HG02885 (cell line): ENCODE data around the gene SP6.
A peak's percentile ranks its signal among the peaks of the same experiment; 100 is the strongest.

Source experiments
- ATAC-seq: cut with Tn5 transposase; IDR thresholded peaks from one replicate; pipeline ENCODE4 v1.9.1; 2021; ENCODE audit warnings: mild to moderate bottlenecking; ENCODE audit not compliant: unreplicated experiment, poor library complexity

SP6 gene

DNA sequence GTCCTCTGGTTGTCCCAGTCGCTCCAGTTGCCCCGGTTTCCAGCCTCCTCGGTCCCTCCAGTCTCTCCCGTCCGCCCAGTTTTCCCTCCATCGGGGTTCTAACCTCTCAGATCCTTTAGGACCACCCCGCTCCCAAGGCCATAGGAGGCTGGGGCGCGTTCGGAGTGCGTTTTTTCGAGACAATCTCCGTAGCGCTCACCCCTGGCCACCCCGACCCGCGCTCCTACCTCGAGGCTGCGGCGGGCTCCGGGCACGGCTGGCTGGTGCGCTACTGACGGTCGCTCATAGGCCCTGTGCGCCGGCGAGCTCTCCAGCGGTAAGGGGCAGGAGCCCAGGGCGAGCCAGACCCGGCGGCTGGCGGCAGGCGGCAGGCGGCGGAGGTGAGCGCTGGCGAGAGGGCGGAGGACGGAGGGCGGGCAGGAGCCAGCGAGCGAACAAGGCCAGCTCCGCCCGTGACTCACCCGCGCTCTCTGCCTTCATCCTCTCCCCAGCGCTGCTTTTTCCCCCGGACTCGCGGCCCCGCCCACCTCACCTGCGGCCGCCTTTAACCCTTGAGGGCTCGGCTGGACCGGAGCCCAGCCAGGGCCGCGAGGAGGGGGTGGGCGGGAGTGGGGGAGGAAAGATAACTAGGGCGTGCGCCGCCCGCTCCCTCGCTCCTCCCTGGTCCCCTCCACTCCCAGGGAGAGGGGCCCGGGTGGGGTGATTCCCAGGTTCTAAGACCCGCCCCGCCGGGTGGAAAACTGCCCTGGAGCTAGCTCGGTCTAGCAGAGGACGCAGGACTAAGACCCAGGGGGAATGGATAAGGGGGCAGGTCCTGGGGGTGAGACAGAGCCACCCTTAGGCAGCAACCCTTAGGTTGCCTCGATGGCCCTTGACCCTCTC lies at the start of gene SP6:
Gene SP6 (minus strand): TSS at position 472 of the 882 bp plus-strand sequence. CDS start 2,734 bp downstream, outside the sequence.
- ATAC-seq, result no peak

DNA sequence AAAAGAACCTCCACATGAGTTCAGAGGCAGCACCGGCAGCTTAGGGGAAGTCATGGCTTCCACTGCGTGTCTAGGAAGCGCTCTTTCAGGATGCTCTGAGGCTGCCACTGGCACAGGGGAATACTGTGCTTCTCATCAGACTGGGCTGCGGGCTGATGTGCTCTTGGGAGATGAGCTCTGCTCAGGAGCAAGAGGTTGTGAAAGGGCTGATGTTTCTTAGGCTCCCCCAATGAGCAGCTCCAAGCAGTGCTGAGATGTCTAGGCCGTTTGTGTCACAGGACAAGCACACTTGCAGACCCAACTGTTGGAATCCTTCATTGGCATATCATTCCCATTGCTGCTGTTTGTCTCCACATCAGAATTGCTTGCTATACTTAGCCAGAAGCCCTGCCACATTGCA lies 48.7 kb upstream of the SP6 start:
- ATAC-seq, result no peak

DNA sequence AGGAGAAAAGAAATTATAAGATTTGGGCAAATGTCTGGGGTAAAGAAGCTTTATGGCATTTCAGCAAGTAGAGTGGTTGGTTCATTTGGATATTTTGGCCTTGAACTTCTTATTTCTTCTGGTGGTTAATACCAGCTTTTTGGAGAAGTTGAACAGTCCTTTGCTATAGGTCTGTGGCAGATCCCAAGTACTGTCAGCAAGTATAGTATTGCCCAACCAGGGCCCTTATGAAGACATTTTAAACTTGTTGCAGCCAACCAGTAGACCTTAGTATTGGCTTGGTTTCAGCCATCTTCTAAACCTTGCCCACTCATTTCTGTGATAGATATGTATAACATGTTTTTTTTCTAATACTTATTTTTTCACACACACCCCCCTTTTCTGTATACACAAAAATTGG lies 47.3 kb upstream of the SP6 start:
- ATAC-seq, result no peak

DNA sequence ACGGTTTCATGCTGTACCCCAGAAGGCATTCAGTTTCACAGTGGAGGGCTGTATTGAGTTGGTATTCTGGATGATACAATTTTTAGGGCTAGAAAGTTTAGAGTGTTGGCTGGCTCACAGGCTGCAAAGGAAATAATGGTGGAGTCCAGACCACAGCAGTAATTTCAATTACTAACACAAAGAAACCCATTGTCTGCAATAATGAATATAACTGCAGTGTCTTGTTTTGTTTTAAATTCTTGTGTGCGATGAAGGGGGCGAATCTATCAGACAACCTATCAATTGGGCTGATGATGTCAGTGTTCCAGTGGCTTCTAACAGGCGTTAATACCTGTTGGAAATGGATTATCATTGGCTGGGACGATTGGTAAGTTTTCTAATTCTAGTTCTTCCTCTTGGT lies 46.6 kb upstream of the SP6 start:
- ATAC-seq, result no peak

DNA sequence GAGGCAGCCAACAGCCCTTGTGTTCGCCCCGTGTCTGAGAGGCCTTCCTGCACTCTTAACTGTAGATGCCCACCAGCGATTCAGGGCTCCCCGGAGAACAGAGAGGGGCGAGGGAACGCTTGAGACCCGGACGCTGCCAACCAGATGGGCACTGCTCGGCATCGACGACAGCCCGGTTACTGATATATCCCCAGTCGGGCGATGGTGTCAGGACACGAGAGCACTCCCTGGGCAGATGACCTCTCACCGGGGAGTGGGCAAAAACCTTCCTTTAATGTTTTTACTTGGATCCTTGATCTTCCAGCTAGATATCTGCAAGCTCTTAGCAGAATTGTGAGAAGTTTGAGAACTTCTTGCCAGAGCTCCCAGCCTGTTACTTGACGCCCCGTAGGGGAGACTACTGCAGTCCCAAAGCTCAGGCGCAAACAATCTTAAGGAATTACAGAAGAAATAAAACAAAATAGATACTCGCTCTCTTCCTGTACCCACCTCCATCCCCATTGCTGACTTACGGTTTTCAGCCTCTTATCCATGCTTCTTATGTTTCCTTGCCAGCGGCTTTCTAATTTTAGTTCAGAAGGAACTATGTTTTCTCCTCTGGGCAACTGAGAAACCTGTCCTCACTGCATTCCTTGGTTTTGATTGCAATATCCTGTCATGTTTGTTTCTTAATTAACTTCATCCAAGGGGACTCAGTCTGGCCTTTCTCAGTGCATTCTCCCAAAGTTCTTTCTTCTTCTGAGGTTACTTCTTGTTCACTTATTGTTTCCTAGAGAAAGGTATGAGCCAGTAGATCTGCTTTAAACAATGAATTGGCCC lies 45.9 kb upstream of the SP6 start:
- no peak for ATAC-seq

DNA sequence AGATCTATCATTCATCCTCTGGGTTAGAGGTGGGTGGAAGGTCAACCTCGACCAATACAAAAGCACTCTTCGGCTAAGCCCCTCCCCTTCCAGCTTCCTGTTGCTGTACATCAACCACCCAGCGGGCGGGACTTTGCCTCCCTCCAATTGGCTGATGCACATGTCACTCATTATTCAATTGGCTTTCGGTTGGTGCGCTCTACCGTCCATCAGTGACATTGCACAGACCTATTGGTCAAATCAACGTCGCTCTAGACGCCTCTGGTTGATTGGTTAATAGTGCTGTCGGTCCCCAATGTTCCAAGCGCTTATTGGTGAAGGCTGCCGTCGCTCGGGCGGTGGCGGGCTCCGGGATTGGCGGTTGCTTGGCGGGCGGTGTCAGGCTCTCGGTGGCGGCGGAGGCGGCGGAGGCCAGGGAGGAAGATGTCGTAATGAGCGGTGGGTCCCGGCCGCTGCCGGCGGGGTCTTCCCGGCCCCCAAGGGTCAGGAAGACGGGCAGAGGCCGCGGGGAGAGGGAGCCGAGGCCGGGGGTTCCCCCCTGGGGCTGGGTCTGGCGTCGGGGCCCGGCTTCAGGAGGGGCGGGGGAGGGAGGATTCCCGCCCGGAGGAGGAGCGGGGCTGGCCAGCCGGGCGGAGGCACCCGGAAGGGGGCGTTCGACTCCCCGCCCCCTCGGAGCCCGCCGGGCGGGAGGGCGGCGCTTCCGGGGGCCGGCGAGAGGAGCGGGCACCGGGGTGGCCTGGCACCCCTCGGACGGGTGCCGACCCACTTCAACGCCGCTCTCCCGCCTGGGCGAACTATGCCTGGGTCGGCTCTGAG lies 45.1 kb upstream of the SP6 start, which contains the start of gene SP2:
Gene SP2 (plus strand): TSS at position 381 of the 816 bp plus-strand sequence. CDS start 51 bp downstream, at position 432.
- peak; percentile 88 for ATAC-seq

DNA sequence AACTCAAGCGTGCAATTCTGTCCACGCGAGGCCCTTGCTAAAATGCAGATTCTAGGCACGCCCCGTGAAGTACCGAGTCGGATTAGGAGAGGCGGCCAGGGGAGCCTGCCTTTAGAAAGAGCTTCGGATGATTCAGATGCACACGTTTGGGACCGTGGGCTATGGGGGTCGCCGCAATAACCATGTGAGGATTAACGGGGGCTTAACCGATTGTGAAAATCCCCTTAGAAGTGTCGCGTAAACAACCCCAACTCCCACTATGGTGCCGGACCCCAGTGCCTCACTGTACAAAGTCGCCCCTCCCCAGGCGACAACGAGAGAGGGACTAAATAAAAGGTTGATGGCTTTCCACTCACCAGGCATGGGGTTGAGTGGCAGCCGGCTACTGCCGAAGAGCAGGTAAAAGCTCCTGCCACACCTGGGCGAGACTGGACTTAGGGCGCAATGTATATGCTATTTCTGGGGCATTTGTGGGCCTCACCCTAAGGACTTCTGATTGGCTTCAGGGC lies 44.4 kb upstream of the SP6 start:
- no peak for ATAC-seq

DNA sequence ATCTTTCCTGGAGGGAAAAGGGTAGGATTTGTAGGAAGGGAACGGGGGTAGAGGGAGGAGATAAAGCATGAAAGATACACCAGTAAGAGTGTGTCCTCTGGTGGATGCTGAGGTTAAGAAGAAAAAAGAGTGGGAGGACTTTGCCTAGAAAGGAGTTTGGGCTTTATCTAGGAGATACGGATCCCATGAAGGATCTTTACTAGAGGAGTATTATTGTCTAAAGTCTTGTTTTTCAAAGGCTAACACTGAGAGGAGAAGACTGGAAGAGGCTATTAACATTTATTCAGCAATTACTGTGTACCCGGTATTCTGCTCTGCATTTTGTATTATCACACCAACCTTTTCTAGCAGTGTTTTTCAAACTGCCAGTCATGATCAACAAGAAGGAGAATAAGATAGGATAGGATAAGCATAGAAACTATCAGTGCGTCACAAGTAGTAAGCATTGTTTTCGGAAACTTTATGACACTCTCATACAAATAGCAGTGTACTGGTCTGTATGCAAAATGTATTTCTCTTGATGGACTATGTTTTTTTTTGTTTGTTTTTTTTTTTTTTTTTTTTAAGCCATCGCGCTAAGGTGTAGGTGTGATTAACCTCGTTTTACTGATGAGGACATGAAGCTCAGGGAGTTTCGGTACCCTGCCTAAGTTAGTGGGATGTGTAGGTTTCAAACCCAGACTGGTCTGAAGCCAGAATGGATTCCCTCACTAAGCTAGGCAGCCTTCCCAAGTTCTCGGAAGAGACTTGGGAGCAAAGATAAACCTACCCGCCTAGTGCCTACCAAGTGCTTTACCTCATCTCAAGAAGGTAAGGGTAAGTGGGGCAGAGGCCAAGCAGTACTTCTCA lies 43.8 kb upstream of the SP6 start:
- ATAC-seq, result no peak

DNA sequence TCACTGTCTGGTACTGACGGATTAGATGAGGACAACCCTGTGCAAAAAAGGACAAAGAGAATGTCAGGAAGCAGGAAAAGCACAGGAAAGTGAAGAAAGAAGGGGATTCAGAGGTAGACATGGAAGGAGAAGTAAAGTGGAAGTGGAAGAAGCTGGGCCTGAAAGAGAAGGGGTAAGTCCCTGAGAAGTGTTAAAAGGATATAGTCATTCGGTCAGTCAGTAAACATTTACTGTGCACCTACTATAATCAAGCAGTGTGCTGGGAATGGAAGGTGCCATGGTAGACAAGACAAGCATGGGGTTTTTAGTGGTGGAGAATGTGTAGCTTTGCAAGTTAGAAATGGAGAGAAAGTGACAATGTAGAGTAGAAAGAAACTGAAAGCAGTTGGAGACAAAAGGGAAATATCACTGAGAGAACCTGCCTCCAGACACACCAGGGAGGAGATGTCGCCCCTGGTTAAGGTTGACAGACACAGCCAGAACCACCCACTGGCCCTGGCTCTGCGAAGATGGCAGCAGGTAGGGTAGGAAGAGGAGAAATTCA lies 40.7 kb upstream of the SP6 start:
- ATAC-seq, result no peak

DNA sequence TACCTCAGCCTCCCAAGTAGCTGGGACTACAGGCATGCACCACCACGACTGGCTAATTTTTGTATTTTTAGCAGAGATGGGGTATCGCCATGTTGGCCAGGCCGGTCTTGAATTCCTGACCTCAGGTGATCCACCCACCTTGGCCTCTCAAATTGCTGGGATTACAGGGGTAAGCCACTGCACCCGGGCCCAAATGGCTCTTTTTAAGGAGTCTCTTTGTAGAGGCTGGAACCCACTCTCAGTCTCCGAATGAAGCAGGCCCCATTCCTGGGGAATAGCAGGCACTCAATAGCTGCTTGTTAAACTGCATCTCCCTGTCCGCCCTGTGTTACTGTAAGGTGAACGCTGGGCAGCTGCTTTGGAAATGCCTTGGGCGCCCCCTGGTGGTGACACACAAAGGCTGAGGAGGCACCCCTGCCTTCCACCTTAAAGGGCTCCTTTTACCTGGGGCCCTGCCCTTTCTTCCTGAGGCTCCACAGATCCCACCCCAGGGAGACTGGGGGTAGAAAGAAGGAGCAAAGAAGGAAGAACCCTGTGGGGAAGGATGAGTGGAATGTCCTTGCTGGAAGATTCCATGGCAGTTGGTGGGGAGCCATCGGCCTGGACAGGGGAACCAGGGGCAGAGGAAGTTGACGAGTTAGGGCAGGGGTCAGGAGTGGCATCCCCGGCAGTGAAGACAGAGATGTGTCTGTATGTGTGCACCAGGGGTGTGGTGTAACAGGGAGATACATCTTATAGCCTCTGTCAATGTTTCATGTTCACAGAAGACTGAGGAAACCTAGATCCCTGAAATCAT lies 39.0 kb upstream of the SP6 start:
- ATAC-seq, result no peak

DNA sequence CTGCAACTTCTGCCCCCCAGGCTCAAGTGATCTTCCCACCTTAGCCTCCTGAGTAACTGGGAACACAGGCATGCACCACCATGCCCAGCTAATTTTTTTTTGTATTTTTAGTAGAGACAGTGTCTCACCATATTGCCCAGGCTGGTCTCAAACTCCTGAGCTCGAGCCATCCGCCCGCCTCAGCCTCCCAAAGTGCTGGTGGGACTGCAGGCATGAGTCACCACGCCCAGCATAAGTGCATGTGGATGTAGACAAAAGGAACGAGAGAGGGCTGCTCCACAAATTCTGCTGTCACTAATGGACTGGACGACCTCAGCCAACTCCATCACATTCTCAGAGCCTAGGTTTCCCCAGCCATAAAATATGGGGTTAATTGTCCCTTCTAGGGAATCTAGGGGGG lies 37.3 kb upstream of the SP6 start:
- ATAC-seq, result no peak

DNA sequence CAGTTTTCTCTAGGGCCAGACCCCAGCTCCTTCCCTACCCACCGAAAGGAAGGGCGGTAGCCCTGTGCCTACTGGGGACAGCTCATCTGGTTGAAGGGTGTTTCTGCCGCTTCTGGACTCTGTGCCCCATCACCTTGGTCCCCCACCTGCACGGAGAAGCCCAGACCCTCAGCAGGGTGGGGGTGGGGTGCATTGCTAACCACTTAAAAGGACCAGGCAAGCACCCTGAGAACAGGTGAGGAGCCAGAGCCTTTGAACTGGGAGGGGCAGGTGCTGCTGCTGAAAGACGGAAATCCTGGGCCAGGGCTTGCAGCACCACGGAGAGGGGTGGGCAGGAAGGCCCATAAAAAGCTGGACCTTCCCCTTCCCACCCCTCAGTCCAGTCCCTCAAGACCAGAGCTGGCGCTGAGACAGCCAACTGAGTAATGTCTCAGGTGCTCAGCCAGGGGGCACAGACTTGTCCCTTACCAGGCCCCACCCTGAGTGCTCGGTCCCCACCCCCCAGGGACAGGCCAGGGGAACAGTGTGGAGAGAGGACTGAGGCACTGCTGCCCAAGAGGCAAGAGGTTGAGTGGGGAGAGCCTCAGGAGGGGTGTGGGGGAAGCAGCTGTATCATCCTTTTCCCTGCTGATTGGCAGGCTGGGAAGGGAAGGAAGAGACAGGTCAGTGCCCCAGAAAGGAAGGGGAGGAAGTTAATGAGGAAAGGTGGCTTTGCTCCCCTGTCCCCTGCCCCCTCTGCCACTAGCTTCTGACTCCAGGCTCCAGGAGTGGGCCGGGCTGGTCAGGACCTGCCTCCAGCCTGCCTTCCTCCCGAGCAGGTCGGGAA lies 34.2 kb upstream of the SP6 start:
- ATAC-seq, result no peak

DNA sequence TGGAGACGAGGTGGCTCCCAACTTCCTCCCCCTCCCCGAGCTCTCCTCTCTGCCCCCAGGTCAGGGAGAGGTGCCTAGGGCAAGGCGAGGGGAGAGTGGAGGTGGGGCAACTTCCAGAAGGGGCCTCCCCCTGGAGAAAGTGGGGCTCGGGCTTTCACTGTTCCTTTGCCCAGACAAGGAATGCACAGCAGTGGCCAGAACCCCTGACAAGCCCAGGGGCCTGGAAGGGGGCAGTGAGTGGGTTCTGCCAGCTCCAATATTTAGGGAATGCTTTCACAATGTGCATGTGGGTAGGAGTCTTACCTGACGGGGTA lies 33.4 kb upstream of the SP6 start:
- ATAC-seq, result no peak

DNA sequence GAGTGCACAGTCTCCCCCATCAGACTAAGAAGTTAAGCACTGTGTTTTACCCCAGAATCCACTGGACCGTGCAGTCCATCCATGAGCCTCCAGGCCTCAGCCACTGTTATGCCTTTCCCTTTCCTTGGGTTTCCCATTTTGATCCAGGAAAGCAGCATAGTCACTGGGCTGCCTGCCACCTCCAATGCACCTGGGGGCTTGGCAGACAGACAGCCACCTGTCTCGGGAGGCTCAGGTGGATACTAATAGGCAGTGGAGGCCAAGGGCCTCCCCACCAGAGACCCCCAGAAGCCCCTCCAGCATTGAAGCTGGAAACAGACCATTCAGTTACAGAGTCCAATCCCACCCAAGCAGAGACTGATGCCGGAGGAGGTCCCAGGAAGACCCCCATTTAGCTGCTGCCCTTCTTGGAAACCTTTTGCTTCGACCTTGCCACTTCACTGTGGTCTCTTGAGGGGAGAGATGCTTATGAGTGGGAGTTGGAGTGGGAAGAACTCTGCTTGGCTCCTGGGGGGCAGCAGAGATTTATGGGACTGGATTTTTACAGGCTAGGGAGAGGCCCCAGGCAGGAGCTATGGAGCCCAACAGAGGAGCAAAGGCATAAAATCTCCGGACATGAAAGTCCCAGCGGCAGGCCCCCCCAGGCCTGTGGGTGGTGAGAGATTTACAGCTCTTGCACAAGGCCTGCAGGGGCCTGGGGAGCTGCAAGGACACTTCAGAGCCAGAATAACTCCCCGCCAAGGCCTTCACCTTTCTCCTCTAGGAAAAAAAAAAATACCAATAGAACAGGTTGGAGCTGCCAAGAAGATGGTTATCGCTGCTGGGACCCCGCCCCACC lies 32.8 kb upstream of the SP6 start:
- no peak for ATAC-seq

DNA sequence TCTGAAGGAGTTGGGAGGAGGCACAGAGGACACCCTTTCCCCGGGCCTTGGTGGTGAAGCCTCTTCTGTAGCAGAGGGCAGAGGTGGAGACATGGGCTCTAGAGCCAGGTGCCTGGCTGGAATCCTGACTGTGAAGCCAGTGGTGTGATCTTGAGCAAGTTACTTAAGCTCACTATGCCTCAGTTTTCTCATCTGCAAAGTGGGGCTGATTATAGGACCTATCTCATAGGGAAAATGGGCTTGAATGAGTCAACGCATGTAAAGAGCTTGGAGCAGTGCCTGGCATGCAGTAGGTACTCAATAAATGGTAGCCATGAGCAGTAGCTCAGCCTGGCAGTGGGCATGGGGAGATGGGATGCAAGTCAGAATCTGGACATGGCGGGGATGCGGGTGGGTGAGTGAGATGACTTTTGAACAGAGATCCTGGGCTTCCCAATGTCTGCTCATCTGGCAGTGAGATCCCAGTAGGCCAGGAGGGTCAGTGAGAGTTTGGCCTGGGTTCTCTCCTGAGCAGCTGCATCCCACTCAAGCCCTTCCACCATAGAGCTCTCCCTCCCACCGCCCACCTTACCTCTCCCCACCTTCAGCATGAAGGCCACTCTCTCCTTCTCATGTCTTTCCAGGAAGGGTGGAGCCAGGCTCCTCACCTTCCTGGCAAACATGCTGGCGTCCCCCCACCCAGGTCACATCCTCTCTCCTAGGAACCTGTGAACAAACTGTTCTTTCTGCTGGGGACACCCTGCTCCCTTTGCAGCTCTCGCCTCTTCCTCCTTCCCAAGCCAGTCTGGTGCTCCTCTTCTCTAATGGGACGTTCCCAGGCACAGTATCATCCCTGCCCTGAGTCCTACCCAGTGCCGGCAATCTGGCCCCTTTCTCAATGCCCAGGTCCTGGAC lies 32.0 kb upstream of the SP6 start:
- no peak for ATAC-seq

DNA sequence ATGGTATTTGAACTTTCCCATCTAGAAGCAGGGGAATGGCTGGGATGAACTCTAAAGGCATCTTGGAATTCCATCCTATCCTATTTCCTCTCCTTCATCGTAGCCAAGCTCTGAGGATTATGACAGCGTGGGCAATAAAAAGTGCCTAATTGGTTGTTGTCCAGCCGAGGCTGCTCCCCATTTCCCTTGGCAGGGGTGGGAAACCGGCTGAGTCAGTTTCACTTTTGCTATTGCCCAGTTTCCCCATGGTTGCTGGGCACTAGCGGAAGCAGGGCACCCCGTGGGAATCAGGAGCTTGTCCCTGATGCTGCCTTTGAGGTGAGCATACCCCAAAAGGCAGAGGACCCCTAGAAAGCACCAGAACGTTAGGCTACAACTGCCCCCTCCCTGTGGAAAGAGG lies 31.3 kb upstream of the SP6 start:
- ATAC-seq, result no peak
